Choroid plexus epithelial cell (primary cell): ENCODE data around the gene MAD1L1.
A peak's percentile ranks its signal among the peaks of the same experiment; 100 is the strongest.

ENCODE experiments used
- DNase-seq: peaks from one replicate; pipeline ENCODE4 v3.0.0-alpha.2; 2010; ENCODE audit warnings: low read depth
- H3K4me3 ChIP-seq: 2 replicates; pipeline ENCODE4 v1.5.1; 2011; ENCODE audit warnings: low read depth, mild to moderate bottlenecking, control low read depth, low read length, moderate library complexity
- CTCF ChIP-seq: conservative IDR thresholded peaks from 2 replicates; pipeline ENCODE4 v1.5.1; 2011; ENCODE audit warnings: low read depth, mild to moderate bottlenecking, control low read depth, inconsistent platforms, low read length, moderate library complexity

The MAD1L1 gene

GRCh38 chr7:2257651-2258050, 24.9 kb upstream of the MAD1L1 start:
- H3K4me3 ChIP-seq = no peak overlapping the region
- TF ChIP-seq CTCF = no peak
- no peak for DNase-seq

GRCh38 chr7:2257046-2257551, 24.4 kb upstream of the MAD1L1 start:
- no peak for TF ChIP-seq CTCF

GRCh38 chr7:2256306-2257045, 23.7 kb upstream of the MAD1L1 start:
- DNase-seq = no peak
- no peak overlapping the region for H3K4me3 ChIP-seq
- no peak for TF ChIP-seq CTCF

More at GRCh38 chr7:2257046-2257551, 24.4 kb upstream of the MAD1L1 start:
- H3K4me3 ChIP-seq = no peak overlapping the region
- DNase-seq = no peak

DNA sequence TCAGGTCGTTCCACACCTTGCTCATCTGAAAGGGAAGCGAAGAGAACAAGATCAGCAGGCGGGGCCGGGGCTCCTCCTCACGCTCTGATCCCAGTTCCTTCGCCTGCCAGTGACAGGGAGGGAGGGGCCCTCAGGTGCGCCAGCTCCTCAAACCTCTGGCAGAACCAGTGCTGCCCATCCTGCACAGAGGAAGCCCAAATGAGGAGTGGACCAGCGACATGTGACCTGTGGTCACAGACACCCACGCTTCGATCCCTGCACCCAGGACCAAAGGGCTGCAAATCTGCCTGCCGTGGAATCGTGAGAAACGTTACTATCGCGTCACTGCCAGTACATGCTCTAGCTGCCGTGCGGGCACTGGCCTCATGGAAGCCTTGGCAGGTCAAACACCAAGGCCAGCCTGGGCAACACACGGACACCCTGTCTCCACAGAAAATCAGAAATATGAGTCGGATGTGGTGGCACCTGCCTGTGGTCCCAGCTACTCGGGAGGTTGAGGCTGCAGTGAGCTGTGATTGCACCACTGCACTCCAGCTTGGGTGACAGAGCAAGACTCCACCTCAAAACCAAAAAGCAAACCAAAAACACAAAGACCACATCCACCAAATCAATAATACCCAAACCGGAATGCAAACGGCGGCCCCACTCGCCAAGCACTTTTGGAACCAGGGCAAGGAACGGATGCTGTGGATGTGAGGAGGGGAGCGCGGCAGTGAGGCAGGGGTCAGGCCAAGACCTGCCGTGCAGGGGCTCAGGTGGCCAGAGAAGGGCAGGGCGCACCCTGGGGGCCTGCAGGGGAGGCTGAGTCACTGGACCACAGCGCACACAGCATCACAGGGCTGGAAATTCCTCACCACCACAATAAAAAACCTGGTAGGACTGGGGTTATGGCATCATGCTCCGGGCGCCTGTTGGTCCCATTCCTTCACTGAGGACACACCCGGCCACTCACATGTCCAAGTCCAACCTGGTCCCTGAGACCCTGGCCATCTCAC, 22.7 kb upstream of the MAD1L1 start:
- H3K4me3 ChIP-seq = no peak overlapping the region
- no peak for TF ChIP-seq CTCF
- peak; percentile 56 for DNase-seq

GRCh38 chr7:2254429-2255144, 21.8 kb upstream of the MAD1L1 start:
- H3K4me3 ChIP-seq = no peak overlapping the region
- no peak for TF ChIP-seq CTCF

GRCh38 chr7:2253525-2254244, 20.9 kb upstream of the MAD1L1 start:
- no peak for TF ChIP-seq CTCF
- no peak overlapping the region for H3K4me3 ChIP-seq
- DNase-seq = no peak

More at GRCh38 chr7:2254429-2255144, 21.8 kb upstream of the MAD1L1 start:
- DNase-seq = no peak
